ENCODE measurements around the gene ZNF791.

DNA sequence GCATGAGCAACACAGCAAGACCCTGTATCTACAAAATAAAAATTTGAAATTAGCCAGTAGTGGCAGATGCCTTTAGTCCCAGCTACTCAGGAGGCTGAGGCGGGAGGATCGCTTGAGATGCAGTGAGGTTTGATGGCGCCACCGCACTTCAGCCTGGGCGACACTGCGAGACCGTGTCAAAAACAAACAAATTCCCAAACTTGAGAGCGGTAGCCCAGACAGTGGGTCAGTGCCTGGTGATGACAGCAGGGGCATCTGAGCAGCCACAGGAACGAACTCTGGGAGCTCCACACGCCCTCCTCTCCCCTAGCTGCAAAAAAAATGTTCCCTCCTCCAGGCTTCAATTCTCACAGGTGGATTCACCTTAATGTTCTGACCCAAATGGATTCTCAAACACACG lies 14.2 kb upstream of the ZNF791 start:
- TF ChIP-seq, protein P1, sequence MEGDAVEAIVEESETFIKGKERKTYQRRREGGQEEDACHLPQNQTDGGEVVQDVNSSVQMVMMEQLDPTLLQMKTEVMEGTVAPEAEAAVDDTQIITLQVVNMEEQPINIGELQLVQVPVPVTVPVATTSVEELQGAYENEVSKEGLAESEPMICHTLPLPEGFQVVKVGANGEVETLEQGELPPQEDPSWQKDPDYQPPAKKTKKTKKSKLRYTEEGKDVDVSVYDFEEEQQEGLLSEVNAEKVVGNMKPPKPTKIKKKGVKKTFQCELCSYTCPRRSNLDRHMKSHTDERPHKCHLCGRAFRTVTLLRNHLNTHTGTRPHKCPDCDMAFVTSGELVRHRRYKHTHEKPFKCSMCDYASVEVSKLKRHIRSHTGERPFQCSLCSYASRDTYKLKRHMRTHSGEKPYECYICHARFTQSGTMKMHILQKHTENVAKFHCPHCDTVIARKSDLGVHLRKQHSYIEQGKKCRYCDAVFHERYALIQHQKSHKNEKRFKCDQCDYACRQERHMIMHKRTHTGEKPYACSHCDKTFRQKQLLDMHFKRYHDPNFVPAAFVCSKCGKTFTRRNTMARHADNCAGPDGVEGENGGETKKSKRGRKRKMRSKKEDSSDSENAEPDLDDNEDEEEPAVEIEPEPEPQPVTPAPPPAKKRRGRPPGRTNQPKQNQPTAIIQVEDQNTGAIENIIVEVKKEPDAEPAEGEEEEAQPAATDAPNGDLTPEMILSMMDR (conservative IDR thresholded peaks at IDR 0.05; ENCODE audit: low read depth, low read length) = no peak
- TF ChIP-seq EZH2 (IDR thresholded peaks at IDR 0.05; ENCODE audit: low read length, unreplicated experiment) = no peak
- no peak for TF ChIP-seq EZH2phosphoT487 (IDR thresholded peaks at IDR 0.05; ENCODE audit: borderline replicate concordance, low read length)

All from PC-3 (cell line).